ENCODE measurements around the gene CUEDC1. TPM values are rescaled to one million over a fixed set of nuclear protein-coding genes. Genes with fewer than 3 reads are reported as not detected.

Gene CUEDC1
- total and polyA plus RNA-seq, 9 donors: 6.7 to 30.2 (median 21.5) TPM

DNA sequence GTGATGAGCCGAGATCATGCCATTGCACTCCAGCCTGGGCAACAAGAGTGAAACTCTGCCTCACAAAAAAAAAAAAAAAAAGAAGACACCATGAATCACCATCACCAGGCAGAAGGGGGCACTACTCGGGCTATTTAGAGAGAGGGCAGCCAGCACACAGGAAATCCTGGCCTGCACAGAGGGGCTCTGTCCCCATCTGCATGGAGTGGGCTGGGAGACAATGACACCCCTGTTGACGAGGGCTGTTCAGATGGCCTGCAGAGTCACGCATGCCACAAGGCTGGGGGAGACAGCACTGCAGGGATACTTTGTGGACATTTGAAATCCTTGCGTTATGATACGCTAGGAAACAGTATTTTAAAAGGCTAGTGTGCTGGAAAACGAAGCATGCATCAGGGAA is 48.3 kb downstream of the CUEDC1 start:
- Histone ChIP-seq H3K9me3 (no peaks in the 10 kb centered on the region), H3K27ac (no peak overlapping the region), H3K4me1 (ENCODE audit: insufficient read depth) (peaks cover 2% of the 10 kb centered on the region), H3K36me3 (no peaks in the 10 kb centered on the region), H3K27me3 (no peaks in the 10 kb centered on the region), H3K4me3 (no peak overlapping the region)
- WGBS, 3 donors: 88 to 93% (median 88%) methylated on average over 7 of the region's 7 CpGs
- no peak for DNase-seq
- TF ChIP-seq POLR2A (IDR thresholded peaks at IDR 0.05): no peak
- TF ChIP-seq, protein P1, sequence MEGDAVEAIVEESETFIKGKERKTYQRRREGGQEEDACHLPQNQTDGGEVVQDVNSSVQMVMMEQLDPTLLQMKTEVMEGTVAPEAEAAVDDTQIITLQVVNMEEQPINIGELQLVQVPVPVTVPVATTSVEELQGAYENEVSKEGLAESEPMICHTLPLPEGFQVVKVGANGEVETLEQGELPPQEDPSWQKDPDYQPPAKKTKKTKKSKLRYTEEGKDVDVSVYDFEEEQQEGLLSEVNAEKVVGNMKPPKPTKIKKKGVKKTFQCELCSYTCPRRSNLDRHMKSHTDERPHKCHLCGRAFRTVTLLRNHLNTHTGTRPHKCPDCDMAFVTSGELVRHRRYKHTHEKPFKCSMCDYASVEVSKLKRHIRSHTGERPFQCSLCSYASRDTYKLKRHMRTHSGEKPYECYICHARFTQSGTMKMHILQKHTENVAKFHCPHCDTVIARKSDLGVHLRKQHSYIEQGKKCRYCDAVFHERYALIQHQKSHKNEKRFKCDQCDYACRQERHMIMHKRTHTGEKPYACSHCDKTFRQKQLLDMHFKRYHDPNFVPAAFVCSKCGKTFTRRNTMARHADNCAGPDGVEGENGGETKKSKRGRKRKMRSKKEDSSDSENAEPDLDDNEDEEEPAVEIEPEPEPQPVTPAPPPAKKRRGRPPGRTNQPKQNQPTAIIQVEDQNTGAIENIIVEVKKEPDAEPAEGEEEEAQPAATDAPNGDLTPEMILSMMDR (IDR thresholded peaks at IDR 0.05): no peak
- no peak for TF ChIP-seq EP300 (IDR thresholded peaks at IDR 0.05)
- intact Hi-C loops (cut with DNase I): no loop called here

DNA sequence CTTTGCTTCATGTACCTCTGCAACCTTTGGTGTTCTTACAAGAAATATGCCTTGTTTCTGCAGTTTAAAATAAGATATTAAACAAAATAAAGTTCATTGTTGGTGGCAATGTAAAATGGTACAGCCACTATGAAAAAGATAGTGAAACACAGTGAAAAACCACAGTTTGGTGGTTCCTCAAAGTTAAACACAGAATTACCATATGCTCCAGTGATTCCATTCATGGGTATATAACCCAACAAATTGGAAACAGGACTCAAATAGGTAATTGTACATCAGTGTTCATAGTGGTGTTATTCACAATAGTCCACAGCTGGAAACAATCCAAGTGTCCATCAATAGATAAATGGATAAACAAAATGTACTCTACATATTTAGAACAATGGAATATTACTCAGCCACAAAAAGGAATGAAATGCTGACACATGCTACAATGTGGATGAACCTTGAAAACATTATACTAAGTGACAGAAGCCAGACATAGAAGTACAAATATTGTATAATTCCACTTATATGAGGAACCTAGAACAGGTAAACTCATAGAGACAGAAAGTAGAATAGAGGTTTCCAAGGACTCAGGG is 49.2 kb downstream of the CUEDC1 start:
- no peak for TF ChIP-seq EP300 (IDR thresholded peaks at IDR 0.05)
- TF ChIP-seq, protein P1 (IDR thresholded peaks at IDR 0.05): no peak
- H3K27me3 ChIP-seq: no peaks in the 10 kb centered on the region
- no peaks in the 10 kb centered on the region for H3K9me3 ChIP-seq
- no peak overlapping the region for H3K27ac ChIP-seq
- no peak overlapping the region for H3K4me3 ChIP-seq
- H3K36me3 ChIP-seq: no peaks in the 10 kb centered on the region
- H3K4me1 ChIP-seq (ENCODE audit: insufficient read depth): no peaks in the 10 kb centered on the region
- intact Hi-C loops (cut with DNase I): no loop called here
- no peak for DNase-seq

DNA sequence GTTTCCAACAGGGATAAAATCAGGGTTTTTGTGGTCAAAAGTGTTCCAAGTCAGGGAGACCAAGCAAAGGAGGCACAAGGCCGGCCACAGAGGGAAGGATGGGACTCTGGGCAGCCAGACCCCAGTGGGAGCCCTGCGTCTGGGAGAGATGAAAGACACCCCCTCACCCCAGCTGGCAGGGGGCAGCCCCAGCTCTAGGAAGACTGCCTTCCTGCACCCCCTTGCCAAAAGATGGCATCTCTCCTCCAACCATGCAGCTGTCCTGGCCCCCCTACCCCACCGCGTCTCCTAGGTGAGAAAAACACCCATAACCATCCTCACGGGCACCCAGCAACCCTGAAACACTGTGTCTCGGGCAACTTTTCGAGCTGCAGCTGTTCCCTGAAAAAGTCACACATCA is 51.3 kb downstream of the CUEDC1 start:
- Histone ChIP-seq H3K4me3 (no peak overlapping the region), H3K36me3 (no peaks in the 10 kb centered on the region), H3K27me3 (no peaks in the 10 kb centered on the region), H3K27ac (no peak overlapping the region), H3K4me1 (ENCODE audit: insufficient read depth) (peaks cover 10% of the 10 kb centered on the region), H3K9me3 (no peaks in the 10 kb centered on the region)
- 92 to 96% (median 92%) methylated on average over 7 of the region's 7 CpGs for WGBS, 3 donors
- no peak for DNase-seq
- TF ChIP-seq, protein P1 (IDR thresholded peaks at IDR 0.05): no peak
- TF ChIP-seq POLR2A (IDR thresholded peaks at IDR 0.05): no peak
- TF ChIP-seq EP300 (IDR thresholded peaks at IDR 0.05): no peak
- intact Hi-C loops (cut with DNase I): no loop called here

DNA sequence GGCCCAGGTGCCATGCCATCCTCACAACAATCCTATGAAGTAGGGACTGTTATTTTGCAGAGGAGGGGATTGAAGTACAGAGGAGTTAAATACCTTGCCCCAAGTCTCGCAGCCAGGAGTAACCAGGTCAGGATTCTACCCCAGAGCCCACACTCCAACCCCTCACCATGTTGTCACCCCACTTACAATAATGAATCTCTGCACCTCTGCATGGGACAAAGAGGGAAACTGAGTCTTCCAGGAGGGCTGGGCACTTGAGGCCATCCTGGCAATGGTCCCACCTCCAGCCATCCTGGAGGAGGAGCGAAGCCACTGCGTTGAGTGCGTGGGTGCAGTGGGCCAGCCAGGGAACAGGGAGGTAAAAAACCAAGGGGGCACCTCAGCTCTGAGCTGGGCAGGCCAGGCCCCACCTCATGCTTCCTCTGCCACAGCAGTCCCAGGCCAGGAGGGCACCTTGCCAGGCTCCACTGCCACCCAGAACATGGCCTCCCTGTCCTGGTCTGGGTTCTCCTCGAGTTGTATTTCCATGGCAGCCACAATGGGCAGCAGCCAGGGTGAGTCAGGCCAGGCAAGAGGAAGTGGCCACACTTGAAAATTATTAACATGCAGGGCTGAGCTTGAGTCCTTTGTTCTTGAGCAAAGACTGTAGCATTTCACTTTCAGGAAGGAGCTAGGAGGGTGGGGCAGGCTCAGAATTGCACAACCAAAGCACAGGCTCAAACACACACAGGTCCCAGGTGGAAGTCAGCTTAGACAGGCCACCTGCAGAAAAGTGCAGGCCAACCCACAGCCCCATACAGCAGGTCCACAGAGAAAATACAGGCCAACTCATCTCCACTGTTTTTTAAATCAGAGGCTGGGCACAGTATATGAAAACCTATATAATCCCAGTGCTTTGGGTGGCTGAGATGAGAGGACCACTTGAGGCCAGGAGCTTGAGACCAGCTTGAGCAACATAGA is 52.1 kb downstream of the CUEDC1 start:
- TF ChIP-seq EP300 (IDR thresholded peaks at IDR 0.05) (no peak), POLR2A (IDR thresholded peaks at IDR 0.05) (no peak)
- TF ChIP-seq, protein P1 (IDR thresholded peaks at IDR 0.05): no peak
- Histone ChIP-seq H3K27me3 (no peaks in the 10 kb centered on the region), H3K9me3 (no peaks in the 10 kb centered on the region), H3K4me1 (ENCODE audit: insufficient read depth) (peaks cover 18% of the 10 kb centered on the region), H3K27ac (no peak overlapping the region), H3K4me3 (no peak overlapping the region), H3K36me3 (no peaks in the 10 kb centered on the region)
- intact Hi-C loops (cut with DNase I): no loop called here
- WGBS, 3 donors: 74 to 84% (median 80%) methylated on average over 5 of the region's 5 CpGs
- peak in 2 of 5 donors; percentile 37 to 44 for DNase-seq

Data from ovary (tissue), 9 donors.